T-helper 2 cell (primary cell): ENCODE results near the gene PPP1R9B.
A peak's percentile ranks its signal among the peaks of the same experiment; 100 is the strongest.

Source experiments
- DNase-seq, 5 experiments: peaks; one replicate each; pipeline versions ENCODE4 v3.0.0 to v3.0.0-alpha.2; 2012 to 2022

Gene PPP1R9B

DNA sequence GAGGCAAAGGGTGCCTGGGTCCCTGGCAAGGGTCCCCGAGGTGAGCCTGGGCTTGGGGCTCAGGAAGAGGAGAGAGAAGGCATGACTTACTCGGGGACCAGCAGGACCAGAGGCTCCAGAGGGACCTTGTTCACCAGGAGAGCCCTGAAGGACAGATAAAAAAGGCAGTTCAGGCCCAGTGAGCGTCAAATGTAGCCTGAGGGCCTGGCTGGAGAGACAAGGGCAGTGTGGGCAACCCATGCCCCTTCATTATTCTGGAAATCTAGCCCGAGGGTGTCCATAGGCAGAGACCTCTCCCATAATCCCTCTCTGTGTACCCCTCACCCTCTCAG, 36.9 kb upstream of the PPP1R9B start:
- DNase-seq: no peak

DNA sequence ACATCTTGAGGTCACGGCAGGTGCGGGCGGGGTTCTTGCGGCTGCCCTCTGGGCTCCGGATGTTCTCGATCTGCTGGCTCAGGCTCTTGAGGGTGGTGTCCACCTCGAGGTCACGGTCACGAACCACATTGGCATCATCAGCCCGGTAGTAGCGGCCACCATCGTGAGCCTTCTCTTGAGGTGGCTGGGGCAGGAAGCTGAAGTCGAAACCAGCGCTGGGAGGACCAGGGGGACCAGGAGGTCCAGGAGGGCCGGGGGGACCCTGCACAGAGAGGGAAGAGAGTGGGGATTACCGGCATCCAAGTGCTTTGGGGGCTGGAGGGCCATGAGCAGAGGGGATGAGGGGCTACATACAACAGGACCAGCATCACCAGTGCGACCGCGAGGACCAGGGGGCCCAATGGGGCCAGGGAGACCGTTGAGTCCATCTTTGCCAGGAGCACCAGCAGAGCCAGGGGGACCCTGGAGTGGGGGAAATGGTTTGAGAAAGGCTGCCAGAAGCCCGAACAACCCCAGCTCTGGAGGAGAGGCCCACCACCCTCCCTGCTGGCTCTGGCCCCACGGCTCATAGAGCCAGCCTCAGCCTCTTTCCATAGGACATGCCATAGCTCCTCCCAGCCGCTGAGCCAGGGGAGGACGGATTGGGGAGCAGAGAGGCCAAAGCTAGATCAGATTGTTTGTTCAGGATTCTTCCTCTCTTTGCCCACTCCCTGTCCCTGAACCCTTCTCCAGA, 36.4 kb upstream of the PPP1R9B start:
- DNase-seq: no peak

DNA sequence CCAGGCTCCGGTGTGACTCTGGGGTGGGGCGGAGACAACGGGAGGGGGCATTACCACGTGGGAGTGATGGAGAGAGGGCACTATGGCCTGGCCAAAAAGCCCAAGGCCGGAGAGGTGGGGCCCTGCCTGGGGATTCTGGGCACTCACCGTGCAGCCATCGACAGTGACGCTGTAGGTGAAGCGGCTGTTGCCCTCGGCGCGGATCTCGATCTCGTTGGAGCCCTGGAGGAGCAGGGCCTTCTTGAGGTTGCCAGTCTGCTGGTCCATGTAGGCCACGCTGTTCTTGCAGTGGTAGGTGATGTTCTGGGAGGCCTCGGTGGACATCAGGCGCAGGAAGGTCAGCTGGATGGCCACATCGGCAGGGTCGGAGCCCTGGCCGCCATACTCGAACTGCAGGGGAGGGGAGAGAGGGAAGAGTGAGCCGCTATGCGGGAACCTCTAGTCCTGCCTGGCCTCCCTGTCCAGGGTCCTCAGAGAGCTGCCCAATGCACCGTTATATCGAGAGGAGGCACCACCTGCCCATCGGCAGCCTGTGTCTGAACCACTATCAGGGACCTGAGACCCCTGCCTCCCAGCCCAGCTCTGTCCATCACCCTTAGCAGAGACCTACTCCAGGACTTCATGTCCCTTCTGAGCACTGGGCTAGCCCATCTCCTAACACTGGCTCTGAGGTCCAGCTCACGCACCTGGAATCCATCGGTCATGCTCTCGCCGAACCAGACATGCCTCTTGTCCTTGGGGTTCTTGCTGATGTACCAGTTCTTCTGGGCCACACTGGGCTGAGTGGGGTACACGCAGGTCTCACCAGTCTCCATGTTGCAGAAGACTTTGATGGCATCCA, 35.4 kb upstream of the PPP1R9B start:
- no peak for DNase-seq

DNA sequence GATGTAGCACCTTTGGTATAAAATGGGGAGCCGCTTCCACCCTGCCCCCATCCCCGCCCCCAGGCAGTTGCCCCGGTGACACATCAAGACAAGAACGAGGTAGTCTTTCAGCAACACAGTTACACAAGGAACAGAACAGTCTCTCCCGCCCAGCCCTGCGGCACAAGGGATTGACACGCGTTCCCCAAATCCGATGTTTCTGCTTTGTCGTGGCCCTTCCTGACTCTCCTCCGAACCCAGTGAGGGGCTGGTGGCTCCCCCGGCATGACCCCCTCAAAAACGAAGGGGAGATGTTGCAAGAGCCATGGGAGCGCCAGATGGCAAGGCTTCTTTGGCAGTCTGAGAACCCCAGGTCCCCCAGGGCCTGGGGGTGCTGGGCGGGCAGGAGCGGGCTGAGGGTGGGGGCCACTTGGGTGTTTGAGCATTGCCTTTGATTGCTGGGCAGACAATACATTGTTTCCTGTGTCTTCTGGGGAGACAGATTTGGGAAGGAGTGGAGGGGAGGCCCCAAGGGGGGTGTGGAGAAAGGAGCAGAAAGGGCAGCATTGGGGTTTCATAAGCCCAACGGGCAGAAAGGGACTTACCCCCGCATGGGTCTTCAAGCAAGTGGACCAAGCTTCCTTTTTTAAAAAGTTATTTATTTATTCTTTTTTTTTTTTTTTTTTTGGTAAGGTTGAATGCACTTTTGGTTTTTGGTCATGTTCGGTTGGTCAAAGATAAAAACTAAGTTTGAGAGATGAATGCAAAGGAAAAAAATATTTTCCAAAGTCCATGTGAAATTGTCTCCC, 34.3 kb upstream of the PPP1R9B start:
- no peak for DNase-seq

DNA sequence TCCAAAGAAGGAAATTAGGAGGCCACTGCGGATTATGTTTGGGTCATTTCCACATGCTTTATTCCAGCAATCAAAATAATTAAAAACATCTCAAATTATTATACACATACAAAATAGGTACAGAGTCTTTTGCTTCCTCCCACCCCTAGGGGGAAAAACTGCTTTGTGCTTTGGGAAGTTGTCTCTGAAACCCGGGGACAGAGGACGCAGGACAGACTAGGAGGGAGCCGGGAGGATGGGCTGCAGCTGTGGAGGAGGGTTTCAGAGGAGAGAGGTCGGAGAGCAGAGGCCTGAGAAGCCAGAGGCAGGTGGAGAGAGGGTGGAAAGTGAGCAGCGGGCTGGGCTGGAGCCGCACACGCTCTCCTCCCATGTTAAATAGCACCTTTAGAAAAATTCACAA, 33.6 kb upstream of the PPP1R9B start:
- DNase-seq: no peak

DNA sequence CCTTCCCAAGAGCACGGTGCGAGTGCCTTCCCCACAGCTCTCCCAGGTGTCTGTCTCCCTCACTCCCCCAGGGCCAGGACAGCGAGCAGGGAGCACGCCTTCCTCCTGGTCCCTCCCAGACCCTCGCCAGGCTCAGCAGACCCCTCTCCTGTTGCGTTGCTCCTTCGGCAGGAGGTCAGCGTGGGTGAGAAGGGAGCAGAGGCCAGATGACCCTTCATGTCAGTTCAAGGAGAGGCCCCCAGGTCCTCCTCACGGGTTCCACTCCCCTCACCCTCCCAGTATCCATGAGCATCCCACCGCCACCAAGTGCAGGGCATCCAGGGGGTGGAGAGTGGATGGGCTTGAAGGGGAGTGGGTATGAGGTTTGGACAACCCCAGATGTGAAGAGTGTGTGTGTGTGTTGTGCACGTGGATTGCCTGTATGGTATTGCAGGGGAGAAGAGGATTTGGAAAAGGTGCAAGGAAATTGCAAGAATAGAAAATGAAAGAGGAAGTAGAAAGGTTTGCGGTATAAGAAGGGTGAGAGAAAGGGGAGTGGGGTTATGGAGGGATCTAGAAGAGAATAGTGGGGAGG, 33.0 kb upstream of the PPP1R9B start:
- no peak for DNase-seq

DNA sequence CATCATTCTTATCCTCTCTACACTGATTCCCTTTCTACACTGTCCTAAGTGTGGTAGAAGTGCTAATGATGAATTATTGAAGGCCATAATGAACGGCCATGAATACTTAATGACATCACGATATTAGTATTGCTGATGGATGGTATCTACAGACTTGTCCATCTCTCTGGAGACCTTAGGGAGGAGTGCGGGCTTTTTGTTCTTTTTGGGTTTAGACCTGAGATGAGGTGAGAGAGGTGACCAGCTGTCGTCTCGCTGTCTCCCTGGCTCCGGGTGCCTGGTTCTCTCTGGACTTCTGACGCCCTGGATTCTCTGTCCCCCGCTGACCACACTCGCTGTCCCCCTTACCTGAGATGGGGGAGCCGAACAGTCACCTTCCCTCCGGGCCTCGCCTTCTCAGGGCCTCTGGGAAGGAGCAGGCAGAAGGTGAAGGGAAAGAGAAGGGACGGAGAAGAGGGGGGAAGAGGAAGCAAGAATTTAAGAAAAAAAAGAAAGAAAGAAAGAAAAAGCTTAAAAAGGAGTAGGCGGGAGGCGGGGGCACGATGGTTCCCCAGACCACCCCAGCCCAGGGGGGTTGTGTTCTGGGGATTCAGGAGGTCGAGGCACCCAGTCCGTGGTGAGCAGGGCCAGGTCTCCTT, 32.4 kb upstream of the PPP1R9B start:
- no peak for DNase-seq

DNA sequence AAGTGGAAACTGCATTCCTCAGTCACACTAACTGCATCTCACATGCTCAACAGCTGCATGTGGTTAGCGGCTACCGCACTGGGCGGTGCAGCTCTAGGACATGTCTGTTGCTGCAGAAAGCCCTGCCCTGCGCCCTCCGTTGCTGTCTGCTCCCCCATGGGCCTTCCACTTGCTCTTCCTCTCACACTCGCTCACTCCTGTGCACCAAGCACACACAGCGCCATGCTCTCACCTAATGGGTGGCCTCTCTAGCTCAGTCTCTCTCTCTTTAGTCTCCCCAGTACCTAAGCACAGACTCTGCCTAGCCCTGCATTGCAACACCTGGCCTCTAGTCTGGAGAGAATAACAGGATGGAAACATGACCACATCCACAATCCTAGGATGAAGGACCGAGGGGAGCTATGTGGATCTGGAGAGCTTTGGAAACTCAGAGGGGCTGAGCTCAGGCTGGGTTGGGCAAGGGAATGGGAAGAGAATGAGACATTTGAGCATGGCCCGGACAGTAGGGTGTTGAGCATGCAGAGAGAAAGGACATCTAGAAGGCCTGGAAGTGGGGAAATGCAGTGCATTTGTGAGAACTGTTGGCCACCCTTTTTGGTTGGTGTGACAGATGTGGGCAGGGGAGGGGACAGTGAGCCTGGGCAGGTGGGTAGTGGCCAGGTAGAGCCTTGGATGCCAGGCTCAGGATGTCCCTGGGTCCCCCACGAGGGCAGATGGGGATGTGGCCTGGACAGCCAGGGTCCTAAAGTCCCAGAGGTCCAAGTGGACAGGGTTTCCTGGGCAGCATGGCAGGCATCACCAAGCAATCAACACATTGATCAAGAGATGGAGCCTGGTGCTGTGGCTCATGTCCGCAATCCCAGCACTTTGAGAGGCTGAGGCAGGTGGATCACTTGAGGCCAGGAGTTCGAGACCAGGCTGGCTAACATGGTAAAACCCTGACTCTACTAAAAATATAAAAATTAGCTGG, 31.4 kb upstream of the PPP1R9B start:
- no peak for DNase-seq

DNA sequence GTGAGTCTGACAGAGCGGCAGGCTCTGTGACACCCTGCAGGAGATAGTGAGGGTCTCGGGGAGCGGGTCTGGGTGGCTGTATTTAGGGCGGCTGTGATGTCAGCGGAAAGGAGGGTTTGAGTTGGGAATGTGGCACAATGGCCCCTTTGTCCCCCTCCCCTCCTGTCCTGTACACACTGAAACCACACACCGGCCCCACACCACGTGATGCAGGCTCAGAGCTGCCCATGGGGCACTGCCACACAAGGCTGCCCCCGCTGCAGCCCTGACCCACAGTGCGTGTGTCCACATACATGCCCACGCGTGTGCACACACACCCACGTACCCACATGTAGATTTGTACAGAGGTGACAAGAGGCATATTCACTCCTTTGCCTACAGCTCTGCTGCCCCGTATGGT, 30.7 kb upstream of the PPP1R9B start:
- no peak for DNase-seq

DNA sequence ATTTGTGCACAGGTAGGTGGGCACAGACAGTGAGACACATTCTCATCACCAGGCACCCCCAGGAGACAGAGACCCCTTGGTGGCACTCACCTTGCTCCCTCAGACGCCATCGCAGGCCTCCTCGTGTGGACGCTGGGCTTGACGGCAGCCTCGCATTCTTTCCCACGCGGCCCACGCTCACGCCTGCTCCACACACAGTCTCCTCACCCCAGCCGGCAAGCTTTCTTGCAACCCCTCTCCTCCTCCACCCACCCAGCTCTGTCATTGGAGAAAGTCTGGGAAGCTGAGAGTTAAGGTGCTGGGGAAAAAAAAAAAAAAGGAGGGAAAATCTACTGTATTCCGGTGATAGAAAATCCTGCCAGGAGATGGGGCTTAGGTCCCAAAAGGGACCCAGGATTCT, 30.1 kb upstream of the PPP1R9B start:
- no peak for DNase-seq

DNA sequence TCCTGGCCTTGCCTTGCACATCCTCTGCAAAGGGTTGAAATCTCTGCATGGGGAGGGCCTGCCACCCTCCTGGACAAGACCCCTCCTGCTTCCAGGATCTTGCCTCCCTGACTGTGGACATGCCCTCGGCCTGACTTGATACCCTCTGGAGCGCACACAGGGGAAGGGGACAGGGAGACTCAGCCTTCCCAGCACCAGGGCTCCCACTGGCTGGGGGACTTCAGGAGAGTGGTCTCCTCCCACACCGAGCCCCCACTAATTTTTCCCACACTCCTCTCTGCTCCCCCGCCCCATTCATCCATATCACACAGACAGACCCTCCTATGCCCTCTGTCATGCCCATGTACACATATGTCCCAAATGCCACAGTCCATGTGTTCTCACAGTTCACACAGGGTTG, 29.6 kb upstream of the PPP1R9B start:
- DNase-seq: no peak

DNA sequence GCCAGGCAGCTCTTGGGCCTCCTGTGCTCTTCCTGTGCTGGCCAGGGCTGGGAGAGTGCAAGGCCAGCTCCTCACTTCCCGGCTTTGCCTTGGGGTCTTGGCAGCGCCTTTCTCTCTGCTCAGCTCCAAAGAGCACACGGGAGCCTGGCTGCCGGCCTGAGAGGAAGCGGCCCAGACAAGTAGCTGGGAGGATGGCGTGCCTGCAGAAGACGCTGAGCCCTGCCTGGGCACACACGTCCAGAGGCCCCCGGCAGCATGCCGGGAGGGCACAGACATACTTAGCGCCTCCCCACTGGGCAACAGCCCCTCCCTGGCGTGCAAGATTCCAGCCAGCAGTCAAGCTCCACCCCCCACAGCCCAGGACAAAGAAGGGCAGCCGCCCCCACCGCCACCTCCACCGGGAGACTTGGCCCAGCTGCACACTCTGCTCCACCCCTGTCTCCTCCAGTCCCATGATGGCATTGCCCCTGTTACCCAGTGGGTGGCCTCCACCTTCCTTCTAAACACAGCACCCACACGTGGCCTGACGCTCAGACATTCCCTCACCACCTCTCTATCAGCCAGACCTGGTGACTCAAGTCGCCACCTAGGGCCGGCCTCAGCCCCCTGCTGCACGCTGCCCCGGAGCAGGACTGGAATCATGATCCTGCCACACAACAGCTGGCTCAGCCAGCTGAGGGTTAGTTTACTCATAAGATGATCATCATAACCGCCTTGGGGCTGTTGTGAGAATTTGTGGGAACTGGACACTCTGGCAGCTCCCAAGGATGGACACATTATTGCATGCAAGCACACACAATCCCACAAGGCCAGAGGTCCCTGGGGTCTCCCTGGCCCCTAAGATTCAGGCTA, 27.7 kb upstream of the PPP1R9B start:
- DNase-seq: peak in 3 of 5 experiments; percentile 32 to 54 (median 37)

DNA sequence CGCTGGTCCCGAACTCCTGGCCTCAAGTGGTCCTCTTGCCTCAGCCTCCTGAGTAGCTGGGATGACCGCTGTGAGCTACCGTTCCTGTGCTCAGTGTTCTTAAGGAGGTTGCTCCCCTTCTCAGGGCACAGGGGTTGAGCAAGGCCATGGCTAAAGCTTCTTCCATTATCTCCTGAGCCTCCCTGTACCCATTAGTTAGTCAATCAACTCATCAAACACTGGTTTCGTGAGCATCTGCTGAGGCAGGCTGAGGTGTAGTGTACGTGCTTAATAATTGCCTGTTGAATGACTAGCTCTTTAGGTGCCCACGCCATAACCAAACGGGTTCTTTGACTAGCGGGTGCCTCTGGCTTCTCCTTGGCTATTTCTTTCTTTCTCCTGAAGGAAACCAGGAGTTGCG, 27.0 kb upstream of the PPP1R9B start:
- DNase-seq: no peak

DNA sequence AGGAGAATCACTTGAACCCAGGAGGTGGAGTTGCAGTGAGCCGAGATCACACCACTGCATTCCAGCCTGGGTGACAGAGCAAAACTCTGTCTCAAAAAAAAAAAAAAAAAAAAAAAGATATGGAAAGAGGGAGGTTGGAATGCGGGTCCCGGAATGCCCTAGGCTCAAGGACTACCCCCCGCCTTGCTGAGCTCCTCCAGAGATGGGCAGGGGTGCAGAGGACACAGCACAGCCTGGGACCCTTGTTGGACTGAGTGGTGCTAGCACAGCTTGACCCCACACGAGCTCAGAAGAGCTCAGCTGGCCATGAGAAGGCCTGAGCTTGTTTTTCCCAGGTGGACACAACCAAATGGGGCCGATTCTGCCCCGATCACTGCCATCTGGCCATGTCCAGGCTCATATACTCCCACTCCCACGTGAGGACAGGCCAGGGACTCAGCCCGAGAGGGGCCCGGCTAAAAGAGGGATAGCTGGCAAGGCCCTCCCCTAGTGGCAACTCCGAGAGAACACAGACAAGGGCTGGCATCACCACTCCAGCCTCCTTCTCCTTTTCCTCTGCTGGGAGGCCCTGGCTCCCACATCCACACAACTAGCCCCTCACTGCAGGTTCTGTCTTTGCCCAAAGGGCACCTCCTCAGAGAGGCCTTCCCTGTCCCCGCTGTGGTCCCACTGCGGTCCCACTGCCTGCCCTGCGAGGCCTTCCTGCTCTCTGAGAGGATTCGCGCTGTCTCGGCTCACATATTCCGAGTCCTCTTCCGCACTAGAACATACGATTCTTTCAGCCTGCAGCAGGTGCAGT, 26.3 kb upstream of the PPP1R9B start:
- DNase-seq: no peak

DNA sequence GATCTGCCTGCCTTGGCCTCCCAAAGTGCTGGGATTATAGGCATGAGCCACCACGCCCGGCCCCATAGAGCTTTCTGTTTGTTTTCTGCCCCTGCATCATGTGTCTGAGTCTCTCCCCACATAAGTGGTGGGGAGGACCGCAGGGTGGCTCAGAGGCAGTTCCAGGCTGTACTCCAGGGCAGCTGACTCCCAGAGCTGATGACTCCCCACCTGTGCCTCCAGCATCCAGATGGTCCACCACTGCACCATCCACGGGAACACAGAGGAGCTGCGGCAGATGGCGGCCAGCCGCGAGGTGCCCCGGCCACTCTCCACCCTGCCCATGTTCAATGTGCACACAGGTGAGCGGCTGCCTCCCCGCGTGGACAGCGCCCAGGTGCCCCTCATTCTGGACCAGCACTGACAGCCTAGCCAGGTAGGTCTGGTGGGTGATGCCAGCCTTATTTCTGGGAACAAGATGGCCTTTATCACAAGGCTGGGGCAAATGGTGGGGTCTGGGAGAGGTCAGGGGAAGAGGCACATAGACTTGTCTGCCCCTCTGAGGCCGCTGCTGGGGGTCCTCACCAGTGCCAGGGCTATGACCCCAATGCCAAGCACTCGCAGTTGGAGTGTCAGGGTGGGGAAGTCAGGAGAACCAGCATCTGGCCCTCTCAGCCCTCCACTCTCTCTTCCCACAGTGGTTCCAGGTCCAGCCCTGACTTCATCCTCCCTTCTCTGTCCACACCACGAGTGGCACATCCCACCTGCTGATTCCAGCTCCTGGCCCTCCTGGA, 24.7 kb upstream of the PPP1R9B start:
- DNase-seq: no peak

DNA sequence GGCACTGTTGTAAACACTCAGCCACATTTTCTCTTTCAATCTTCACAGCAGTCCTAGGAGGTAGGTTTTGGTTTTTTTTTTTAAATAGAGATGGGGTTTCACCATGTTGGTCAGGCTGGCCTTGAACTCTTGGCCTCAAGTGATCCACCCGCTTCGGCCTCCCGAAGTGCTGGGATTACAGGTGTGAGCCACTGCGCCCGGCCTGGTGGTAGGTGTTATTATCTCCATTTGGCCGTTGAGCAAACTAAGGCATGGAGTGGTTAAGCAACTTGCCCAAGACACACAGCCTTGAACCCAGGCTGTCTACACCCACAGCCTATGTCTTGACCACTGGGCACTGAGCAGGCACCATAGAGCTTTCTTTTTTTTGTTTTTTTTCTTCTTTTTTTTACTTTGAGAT, 24.0 kb upstream of the PPP1R9B start:
- DNase-seq: no peak

DNA sequence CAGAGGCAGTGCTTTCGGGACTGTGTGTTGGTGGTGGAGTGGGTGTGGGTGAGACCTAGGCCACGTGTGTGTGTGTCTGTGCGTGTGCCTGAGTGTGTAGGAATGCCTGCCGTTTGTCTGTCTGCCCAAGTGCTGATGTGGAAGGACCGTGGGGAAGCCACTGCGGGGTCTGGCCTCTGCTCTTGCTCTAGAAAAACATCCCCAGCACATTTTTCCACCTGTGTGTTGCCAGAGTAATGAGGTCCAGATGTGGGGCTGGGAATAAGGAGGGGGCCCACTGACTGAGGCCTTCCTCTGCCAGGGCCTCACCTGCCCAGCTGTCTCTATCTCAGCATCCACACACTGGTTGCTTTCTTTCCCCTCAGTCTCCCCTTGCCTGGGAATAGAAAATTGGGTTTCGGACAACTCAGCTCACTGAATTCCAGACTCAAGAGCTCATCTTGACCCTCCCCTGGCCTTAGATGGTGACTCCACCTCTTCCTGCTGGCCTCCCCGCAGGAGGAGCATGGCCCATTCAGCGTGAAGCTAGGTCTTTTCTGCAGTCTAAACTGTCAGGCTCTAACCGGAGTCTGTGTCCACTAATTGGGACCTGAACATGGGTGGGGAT, 23.0 kb upstream of the PPP1R9B start:
- DNase-seq: no peak

DNA sequence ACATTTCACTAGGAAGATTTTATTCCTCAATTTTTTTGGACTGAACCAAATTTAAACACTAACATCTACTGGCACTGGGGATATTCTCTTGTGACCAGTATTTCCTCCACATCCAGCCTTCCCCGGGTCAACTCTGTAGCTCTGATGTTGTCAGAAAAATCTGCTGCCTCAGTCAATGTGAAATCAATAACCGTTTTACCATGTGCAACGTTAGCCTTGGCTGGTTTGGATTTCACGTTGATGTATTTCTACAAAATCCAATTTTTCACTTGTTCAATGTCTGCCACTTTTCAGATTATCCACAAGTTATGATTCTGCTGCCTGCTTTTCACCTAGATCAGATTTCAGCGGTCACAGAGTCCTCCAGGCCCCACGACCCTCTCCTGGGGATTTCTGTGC, 22.5 kb upstream of the PPP1R9B start:
- DNase-seq: no peak
